ENCODE results near the gene RBM18. TPM values are rescaled to one million over a fixed set of nuclear protein-coding genes. Genes with fewer than 3 reads are reported as not detected.

RBM18 gene
- total and polyA plus RNA-seq, 2 of the 4 experiments (the other 2 are of a cell fraction) = 8.4 to 15.6 TPM

- Histone ChIP-seq H4K20me1 (ENCODE audit: insufficient read depth, low read length) (no peaks in the 10 kb centered on the region; the same call in 1 of the 2 replicates), H3K14ac (replicated peaks; ENCODE audit: low read depth, low read length) (no peak overlapping the region), H3K9me3 (ENCODE audit: control insufficient read depth, insufficient read depth, low read length) (no peaks in the 10 kb centered on the region), H3K9ac (ENCODE audit: low read depth, low read length) (no peak overlapping the region), H3K4me2 (ENCODE audit: low read depth, low read length) (no peak overlapping the region), H3K79me1 (ENCODE audit: low read depth in 1 of 2, low read length in 2 of 2) (peaks cover 39 to 67% of the 10 kb centered on the region in 2 experiments), H2BK5ac (ENCODE audit: low read depth, low read length, poor library complexity, severe bottlenecking) (no peak overlapping the region), H4K91ac (ENCODE audit: insufficient read depth, low read depth, low read length) (no peak overlapping the region), H3K9me1 (ENCODE audit: insufficient read depth, low read length) (0 out of 2 replicates have a peak, but pooled peaks cover 9% of the 10 kb centered on the region), H4K5ac (ENCODE audit: low read depth, low read length) (no peak overlapping the region), H3K4me1 (ENCODE audit: control insufficient read depth, insufficient read depth, low read length) (no peaks in the 10 kb centered on the region; the same call in 1 of the 2 replicates), H2BK120ac (ENCODE audit: low read depth, low read length) (no peak overlapping the region), H3K56ac (ENCODE audit: extremely low read depth, insufficient read depth, low read length) (no peak overlapping the region), H2BK15ac (ENCODE audit: low read depth, low read length) (no peak overlapping the region), H4K8ac (ENCODE audit: low read depth in 2 of 2, low read length in 2 of 2) (no peak overlapping the region), H3K27me3 (ENCODE audit: control insufficient read depth, insufficient read depth, low read length) (no peaks in the 10 kb centered on the region), H2AK9ac (replicated peaks; ENCODE audit: low read depth, low read length, poor library complexity) (no peak overlapping the region), H3K36me3 (ENCODE audit: control insufficient read depth, insufficient read depth, low read length) (peaks cover 13% of the 10 kb centered on the region), H3K4ac (ENCODE audit: low read depth, low read length) (no peak overlapping the region), H3K23ac (ENCODE audit: low read depth, low read length) (no peak overlapping the region), H3K27ac (ENCODE audit: insufficient read depth, low read length) (no peak overlapping the region), H3K18ac (ENCODE audit: low read depth, low read length) (no peak overlapping the region), H2AK5ac (ENCODE audit: low read depth, low read length) (no peak overlapping the region), H2AFZ (replicated peaks; ENCODE audit: low read length, poor library complexity) (no peak overlapping the region), H2BK20ac (ENCODE audit: low read depth, low read length) (no peak overlapping the region), H3K4me3 (ENCODE audit: insufficient read depth, low read depth, low read length) (no peak overlapping the region)
- in situ Hi-C loops (cut with MboI; ENCODE audit: low sequenced_read_pairs) (no loop called here), intact Hi-C loops (cut with micrococcal nuclease) (loop anchor here (5.0 kb wide), 2 partner anchors 55 to 190 kb away; no protein-coding TSS in a partner anchor), dilution Hi-C loops (cut with HindIII; ENCODE audit: low sequenced_read_pairs, unreplicated experiment) (no loop called here)
- ATAC-seq (ENCODE audit: low read depth) = no peak
- BruUV-seq (replicated peaks) = no TSS peak
- POLR2A ChIA-PET (ENCODE audit: unreplicated experiment) = no interaction called here
- no peak for TF ChIP-seq RFX5 (IDR thresholded peaks at IDR 0.05; ENCODE audit: low read depth, low read length)
- TF ChIP-seq ELK1 (IDR thresholded peaks at IDR 0.05; ENCODE audit: borderline replicate concordance, low read depth, low read length) = no peak
- TF ChIP-seq RAD21 (IDR thresholded peaks at IDR 0.05; ENCODE audit: low read length) = no peak
- TF ChIP-seq MAZ (IDR thresholded peaks at IDR 0.05; ENCODE audit: borderline replicate concordance, low read depth, low read length) = no peak
- TF ChIP-seq CTCF (conservative IDR thresholded peaks at IDR 0.05; ENCODE audit: low read depth, low read length) = no peak
- TF ChIP-seq USF2 (IDR thresholded peaks at IDR 0.05; ENCODE audit: low read depth, low read length) = no peak
- no peak for TF ChIP-seq SMC3 (IDR thresholded peaks at IDR 0.05; ENCODE audit: low read depth, low read length)
- TF ChIP-seq FOS (IDR thresholded peaks at IDR 0.05; ENCODE audit: low read depth, low read length) = no peak
- TF ChIP-seq NFE2L2 (IDR thresholded peaks at IDR 0.05; ENCODE audit: low read depth, low read length) = no peak
- TF ChIP-seq CEBPB (IDR thresholded peaks at IDR 0.05; ENCODE audit: low read depth, low read length) = no peak
- TF ChIP-seq RCOR1 (IDR thresholded peaks at IDR 0.05; ENCODE audit: insufficient replicate concordance, low read length) = no peak
- no peak for TF ChIP-seq MAFK (IDR thresholded peaks at IDR 0.05; ENCODE audit: low read depth, low read length)
- TF ChIP-seq MXI1 (IDR thresholded peaks at IDR 0.05; ENCODE audit: borderline replicate concordance, low read depth, low read length) = no peak
- no peak for TF ChIP-seq CHD1 (IDR thresholded peaks at IDR 0.05; ENCODE audit: low read depth, low read length)
- TF ChIP-seq BHLHE40 (IDR thresholded peaks at IDR 0.05; ENCODE audit: low read depth, low read length) = no peak
- no peak for TF ChIP-seq POLR2A (IDR thresholded peaks at IDR 0.05; ENCODE audit: low read depth, low read length)
- no peak for DNase-seq
- WGBS, 2 experiments (ENCODE audit: extremely low coverage in 2 of 2, insufficient read length in 1 of 2) = no CpG with 5 or more reads among the region's 1 CpG
- CTCF ChIA-PET = no interaction called here
These were observed 2.6 kb downstream of the RBM18 start for GRCh38 chr9:122262073-122262472.

Data from IMR-90 (cell line).